ENCODE data around the gene ANKAR. TPM values are rescaled to one million over a fixed set of nuclear protein-coding genes. Genes with fewer than 3 reads are reported as not detected.

Gene ANKAR
- total and polyA plus RNA-seq, 2 of the 8 experiments (the other 6 are each of a cell fraction or from before 2014, with no cell fraction given), result 0.56 to 1.7 TPM

DNA sequence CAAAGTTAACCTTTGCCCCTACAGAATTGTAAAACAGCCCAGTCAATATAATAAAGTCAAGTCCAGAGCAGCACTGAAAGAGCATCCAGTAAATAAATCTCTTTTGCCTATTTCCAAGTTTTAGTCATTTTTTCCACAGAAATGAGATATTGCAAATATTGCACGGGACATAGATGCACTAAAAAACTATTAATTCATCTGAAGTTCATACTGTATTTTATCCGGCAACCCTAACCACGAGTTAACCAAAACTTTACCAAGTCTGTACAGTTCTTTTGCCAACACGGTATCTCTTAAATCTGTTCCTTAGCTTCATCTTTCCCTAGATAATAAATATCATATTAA lies 13.7 kb upstream of the ANKAR start:
- no peak for TF ChIP-seq TEAD4 (IDR thresholded peaks at IDR 0.05; ENCODE audit: low read depth, low read length)
- no peak for TF ChIP-seq RNF2 (IDR thresholded peaks at IDR 0.05; ENCODE audit: borderline replicate concordance, low read depth, low read length, missing control alignments, poor library complexity, severe bottlenecking)
- Histone ChIP-seq H2BK15ac (ENCODE audit: low read length) (no peak overlapping the region), H4K91ac (replicated peaks; ENCODE audit: insufficient read length, low read length) (no peak overlapping the region), H2AFZ (ENCODE audit: low read length) (no peak overlapping the region), H4K8ac (ENCODE audit: extremely low read depth, insufficient read depth, low read length) (no peak overlapping the region), H3K23ac (ENCODE audit: insufficient read length) (no peak overlapping the region), H2BK5ac (ENCODE audit: low read depth, low read length) (no peak overlapping the region), H3K4me2 (ENCODE audit: insufficient read depth in 1 of 2, low read depth in 2 of 2, low read length in 2 of 2) (no peak overlapping the region; a peak in 1 of 4 replicates), H3K79me2 (ENCODE audit: control insufficient read depth in 1 of 2, insufficient read depth in 2 of 2, low read length in 2 of 2) (peaks cover 0 to 24% of the 10 kb centered on the region in 2 experiments), H2BK12ac (ENCODE audit: low read depth, low read length) (no peak overlapping the region), H3K36me3 (ENCODE audit: control insufficient read depth in 2 of 4, insufficient read depth in 4 of 4, low read length in 3 of 4) (peaks cover 0 to 4% (median 1%) of the 10 kb centered on the region in 4 experiments; a peak in 3 of 8 replicates), H3K14ac (ENCODE audit: insufficient read length) (no peak overlapping the region), H3K27me3 (replicated peaks in 1 of 4; ENCODE audit: control insufficient read depth in 3 of 4, extremely low read depth in 1 of 4, insufficient read depth in 3 of 4, low read length in 3 of 4) (no peaks in the 10 kb centered on the region), H3K4ac (replicated peaks; ENCODE audit: insufficient read length, low read depth, low read length) (no peak overlapping the region), H3K56ac (replicated peaks; ENCODE audit: insufficient read length, low read depth, low read length) (no peak overlapping the region), H3K9me3 (ENCODE audit: insufficient read depth in 2 of 2, low read depth in 1 of 2, low read length in 1 of 2) (no peaks in the 10 kb centered on the region), H3K18ac (ENCODE audit: extremely low read depth, low read length) (no peak overlapping the region), H3K4me3 (ENCODE audit: extremely low read depth in 1 of 4, insufficient read depth in 2 of 4, low read depth in 3 of 4, low read length in 4 of 4) (no peak overlapping the region), H4K20me1 (replicated peaks in 1 of 2; ENCODE audit: control insufficient read depth in 1 of 2, insufficient read depth in 2 of 2, low read length in 2 of 2) (no peaks in the 10 kb centered on the region), H3K79me1 (ENCODE audit: low read depth, low read length) (no peaks in the 10 kb centered on the region; the same call in 1 of the 2 replicates), H3K9ac (replicated peaks in 1 of 4; ENCODE audit: extremely low read depth in 1 of 4, low read depth in 3 of 4, low read length in 3 of 4) (no peak overlapping the region), H2AK5ac (ENCODE audit: low read depth, low read length) (no peak overlapping the region), H2BK120ac (replicated peaks; ENCODE audit: low read depth, low read length) (no peak overlapping the region), H3K27ac (ENCODE audit: low read depth, low read length) (no peak overlapping the region), H3K4me1 (replicated peaks in 1 of 4; ENCODE audit: control insufficient read depth in 3 of 4, insufficient read depth in 4 of 4, low read length in 3 of 4) (peaks cover 0 to 5% (median 0%) of the 10 kb centered on the region in 4 experiments; a peak in 2 of 7 replicates), H4K5ac (ENCODE audit: insufficient read length, low read depth, low read length) (no peak overlapping the region), H3K23me2 (ENCODE audit: low read depth, low read length) (peaks cover 2% of the 10 kb centered on the region; the same call in 1 of the 2 replicates), H2BK20ac (ENCODE audit: low read length) (no peak overlapping the region)
- no peak for DNase-seq (ENCODE audit: low read depth in 1 of 2, low spot score in 2 of 2)
- no peak for FAIRE-seq
- CTCF ChIA-PET (ENCODE audit: partially characterized antibody), result interaction anchor here (0.6 to 6.3 kb wide), 25 partner anchors 10 to 1534 kb away, joined by 3 to 82 read pairs (median 4); partner anchors contain the start of genes ANKAR and OSGEPL1
- POLR2A ChIA-PET (ENCODE audit: partially characterized antibody), result interaction anchor here (2.7 kb wide), 1 partner anchor 11 kb away, joined by 10 read pairs; no protein-coding TSS in a partner anchor
- WGBS, 2 experiments (ENCODE audit: extremely low coverage in 1 of 2, insufficient coverage in 1 of 2, insufficient read length in 1 of 2, insufficient replicate concordance in 2 of 2, low coverage in 1 of 2, low lambda C conversion rate in 2 of 2, missing lambda C conversion rate in 1 of 2), result 24% methylated on average over 4 of the region's 4 CpGs; no CpG with 5 or more reads in 1 of the 2 experiments
